Upper lobe of left lung (tissue), 6 donors: ENCODE data around the gene ADAMTS16. TPM values are rescaled to one million over a fixed set of nuclear protein-coding genes. Genes with fewer than 3 reads are reported as not detected.

Experiments
- ATAC-seq, 2 donors: fragments of 200-7000 bp; cut with Tn5 transposase; one replicate each; pipeline ENCODE4 v1.9.1; 2022; ENCODE audit warnings: mild to moderate bottlenecking in 2 of 2, moderate library complexity in 2 of 2; ENCODE audit not compliant: low FRiP score in 2 of 2
- DNase-seq, 2 donors: peaks; one replicate each; pipeline ENCODE4 v3.0.0-alpha.2; 2019 to 2020
- H3K27ac ChIP-seq, 4 donors: fragments of 200-600 bp; sonication (generic); one replicate each; pipeline ENCODE4 v1.5.1; 2016 to 2019
- H3K27me3 ChIP-seq, 4 donors: fragments of 200-600 bp; sonication (generic); one replicate each; pipeline ENCODE4 v1.5.1; 2017 to 2019
- H3K36me3 ChIP-seq, 4 donors: fragments of 200-600 bp; sonication (generic); one replicate each; pipeline ENCODE4 v1.5.1; 2016 to 2019
- H3K4me1 ChIP-seq, 4 donors: fragments of 200-600 bp; sonication (generic); one replicate each; pipeline ENCODE4 v1.5.1; 2018 to 2019
- H3K4me3 ChIP-seq, 4 donors: fragments of 200-600 bp; sonication (generic); one replicate each; pipeline ENCODE4 v1.5.1; 2017 to 2019; ENCODE audit warnings: mild to moderate bottlenecking in 2 of 4, moderate library complexity in 1 of 4
- H3K9me3 ChIP-seq, 4 donors: fragments of 200-600 bp; sonication (generic); one replicate each; pipeline ENCODE4 v1.5.1; 2018 to 2019
- CTCF ChIP-seq, 6 experiments: fragments of 450-650 bp in 4 of 6; fragments of 200-600 bp in 2 of 6; sonication (generic) in 2 of 6; IDR thresholded peaks; one replicate each; pipeline ENCODE4 v1.5.1; 2016 to 2019; ENCODE audit warnings: antibody characterized with exemption in 6 of 6
- EP300 ChIP-seq, 4 donors: sonication (generic); formaldehyde crosslinking; IDR thresholded peaks; one replicate each; pipeline ENCODE4 v1.5.1; 2017; ENCODE audit warnings: antibody characterized with exemption in 4 of 4, control low read depth in 2 of 4
- POLR2A ChIP-seq, 4 donors: fragments of 450-650 bp; IDR thresholded peaks; one replicate each; pipeline ENCODE4 v1.5.1; 2016 to 2017; ENCODE audit warnings: antibody characterized with exemption in 4 of 4, mild to moderate bottlenecking in 2 of 4
- POLR2AphosphoS5 ChIP-seq, 2 donors: sonication (generic); formaldehyde crosslinking; IDR thresholded peaks; one replicate each; pipeline ENCODE4 v1.5.1; 2017; ENCODE audit warnings: antibody characterized with exemption in 2 of 2
- WGBS, 2 donors: methylation state at CpG; one replicate each; pipeline ENCODE4 v1.1.5; 2017 to 2018; 5-methylcytosine and 5-hydroxymethylcytosine counted together
- total RNA-seq, 6 donors: library from RNA; depleted of rRNA in 4 of 6; stranded (reverse); fragments of >200 nt in 4 of 6; gene quantifications; one replicate each; pipeline versions ENCODE4 v1.1.0 to v1.2.1, GENCODE V29; 2016 to 2021
- donor health status: DM: no; HTN: no; CAD: no; lungs with moderate emphysema.
- donor health status: DM: no; HTN: yes; CAD: no; lungs with severe emphysema.

Gene ADAMTS16
- total RNA-seq, 6 donors from 2014 or later: 0.29 to 3.0 TPM; not detected in 4

GRCh38 chr5:5252106-5252505, 112.0 kb downstream of the ADAMTS16 start:
- Histone ChIP-seq H3K4me3 (no peak overlapping the region), H3K9me3 (peaks cover 0 to 12% (median 4%) of the 10 kb centered on the region in 4 donors), H3K27ac (no peak overlapping the region), H3K36me3 (no peaks in the 10 kb centered on the region), H3K27me3 (no peaks in the 10 kb centered on the region), H3K4me1 (no peaks in the 10 kb centered on the region)
- no peak for ATAC-seq
- no peak for DNase-seq
- WGBS, 2 donors: 85 to 88% methylated on average over 8 of the region's 8 CpGs
- TF ChIP-seq POLR2AphosphoS5 (IDR thresholded peaks at IDR 0.05) (no peak), POLR2A (IDR thresholded peaks at IDR 0.05) (no peak), CTCF (IDR thresholded peaks at IDR 0.05) (no peak), EP300 (IDR thresholded peaks at IDR 0.05) (no peak)

- no peak for ATAC-seq
- no peak for TF ChIP-seq POLR2AphosphoS5 (IDR thresholded peaks at IDR 0.05)
- TF ChIP-seq POLR2A (IDR thresholded peaks at IDR 0.05): no peak
- TF ChIP-seq EP300 (IDR thresholded peaks at IDR 0.05): no peak
- no peak for TF ChIP-seq CTCF (IDR thresholded peaks at IDR 0.05)
Observed at GRCh38 chr5:5257353-5257752, 117.2 kb downstream of the ADAMTS16 start.

GRCh38 chr5:5258564-5258963, 118.4 kb downstream of the ADAMTS16 start:
- Histone ChIP-seq H3K4me3 (no peak overlapping the region), H3K27ac (no peak overlapping the region), H3K27me3 (no peaks in the 10 kb centered on the region), H3K36me3 (no peaks in the 10 kb centered on the region), H3K9me3 (peaks cover 0 to 12% (median 4%) of the 10 kb centered on the region in 4 donors), H3K4me1 (no peaks in the 10 kb centered on the region)
- WGBS, 2 donors: 81 to 90% methylated on average over 1 of the region's 1 CpG
- DNase-seq (no peak), ATAC-seq (no peak)
- TF ChIP-seq POLR2AphosphoS5 (IDR thresholded peaks at IDR 0.05) (no peak), CTCF (IDR thresholded peaks at IDR 0.05) (no peak), EP300 (IDR thresholded peaks at IDR 0.05) (no peak), POLR2A (IDR thresholded peaks at IDR 0.05) (no peak)

More at GRCh38 chr5:5257353-5257752, 117.2 kb downstream of the ADAMTS16 start:
- Histone ChIP-seq H3K36me3 (no peaks in the 10 kb centered on the region), H3K4me3 (no peak overlapping the region), H3K9me3 (peaks cover 0 to 12% (median 4%) of the 10 kb centered on the region in 4 donors), H3K4me1 (no peaks in the 10 kb centered on the region), H3K27me3 (no peaks in the 10 kb centered on the region), H3K27ac (no peak overlapping the region)
- WGBS, 2 donors: 85 to 92% methylated on average over 5 of the region's 5 CpGs
- DNase-seq: no peak

DNA sequence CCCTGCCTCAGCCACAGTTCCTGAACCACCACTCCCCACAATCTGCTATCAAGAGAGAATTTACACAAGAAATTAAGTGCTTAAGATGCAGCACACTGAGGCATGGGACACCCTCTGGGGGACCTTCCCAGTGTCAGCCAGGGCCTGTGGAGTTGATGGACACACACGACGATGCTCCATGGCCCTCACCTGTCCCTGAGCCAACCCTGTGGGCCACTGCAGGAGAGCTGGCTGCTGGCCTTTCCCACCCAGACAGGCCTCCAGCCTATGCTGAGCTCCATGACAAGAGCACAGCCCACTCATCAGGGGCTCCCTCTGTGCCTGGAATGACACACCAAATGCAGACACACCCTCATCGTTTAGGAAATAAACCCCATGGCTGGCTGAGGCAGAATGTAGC, 124.6 kb downstream of the ADAMTS16 start:
- DNase-seq: no peak
- TF ChIP-seq CTCF (IDR thresholded peaks at IDR 0.05): no peak
- TF ChIP-seq EP300 (IDR thresholded peaks at IDR 0.05): no peak
- TF ChIP-seq POLR2A (IDR thresholded peaks at IDR 0.05): no peak
- TF ChIP-seq POLR2AphosphoS5 (IDR thresholded peaks at IDR 0.05): no peak
- H3K27me3 ChIP-seq: no peaks in the 10 kb centered on the region
- H3K4me1 ChIP-seq: no peaks in the 10 kb centered on the region
- no peak overlapping the region for H3K4me3 ChIP-seq
- no peak overlapping the region for H3K27ac ChIP-seq
- H3K36me3 ChIP-seq: no peaks in the 10 kb centered on the region
- ATAC-seq: no peak
- H3K9me3 ChIP-seq: no peaks in the 10 kb centered on the region
- WGBS, 2 donors: 68% methylated on average over 3 of the region's 3 CpGs; no CpG with 5 or more reads in 1 of the 2 donors

DNA sequence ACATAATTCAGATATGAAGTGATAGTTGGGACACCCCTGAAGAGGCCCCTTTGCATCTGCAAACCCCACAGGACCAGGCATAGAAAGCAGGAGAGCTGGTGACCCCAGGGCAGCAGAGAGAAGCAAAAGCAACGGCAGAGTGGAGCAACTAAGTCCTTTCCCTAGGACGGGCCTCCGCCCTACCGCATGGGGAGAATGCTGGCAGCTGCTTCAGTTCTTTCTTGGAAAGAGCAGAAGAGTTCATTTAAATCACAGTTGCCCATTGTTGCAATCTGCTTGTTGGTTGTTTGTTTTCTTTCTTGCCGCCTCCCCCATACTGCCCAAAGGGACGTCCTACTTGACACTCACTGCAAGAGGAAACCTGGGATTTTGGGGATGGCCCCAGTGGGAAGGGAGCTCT, 126.2 kb downstream of the ADAMTS16 start:
- H3K27me3 ChIP-seq: no peaks in the 10 kb centered on the region
- TF ChIP-seq POLR2A (IDR thresholded peaks at IDR 0.05) (no peak), EP300 (IDR thresholded peaks at IDR 0.05) (no peak), POLR2AphosphoS5 (IDR thresholded peaks at IDR 0.05) (no peak)
- 75 to 86% methylated on average over 6 of the region's 6 CpGs for WGBS, 2 donors
- H3K36me3 ChIP-seq: no peaks in the 10 kb centered on the region
- H3K4me1 ChIP-seq: peaks cover 0 to 6% (median 5%) of the 10 kb centered on the region in 4 donors
- DNase-seq (no peak), ATAC-seq (no peak)
- H3K4me3 ChIP-seq: no peak overlapping the region
- no peaks in the 10 kb centered on the region for H3K9me3 ChIP-seq
- H3K27ac ChIP-seq: no peak overlapping the region
